Measurements from ENCODE around the gene HIF1AN. TPM values are rescaled to one million over a fixed set of nuclear protein-coding genes. Genes with fewer than 3 reads are reported as not detected.

HIF1AN gene
- total RNA-seq, 1 experiment from 2014 or later = 58.7 TPM

DNA sequence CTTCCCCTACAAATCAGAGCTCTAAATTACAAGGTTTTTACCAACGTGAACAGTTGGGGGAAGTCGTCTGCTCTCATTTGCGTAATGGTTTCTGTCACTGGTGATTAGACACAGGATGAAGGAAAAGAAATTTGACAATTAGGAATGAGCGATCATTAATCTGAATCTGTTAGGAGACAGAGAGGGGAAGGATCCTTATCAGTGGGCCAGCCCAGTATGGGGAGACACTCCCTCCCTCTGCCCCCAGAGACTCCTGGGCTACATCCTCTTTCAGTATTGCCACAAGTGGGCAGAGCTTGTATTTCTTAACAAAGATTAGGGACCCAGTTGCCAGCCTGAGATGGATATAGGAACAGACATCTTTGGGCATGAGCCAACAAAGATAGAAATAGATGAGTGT, 15.5 kb downstream of the HIF1AN start:
- no peak overlapping the region for H2BK20ac ChIP-seq (ENCODE audit: low read depth, low read length, poor library complexity, severe bottlenecking)
- H2BK12ac ChIP-seq (ENCODE audit: insufficient read length, low read depth, low read length) = no peak overlapping the region
- no CpG with 5 or more reads among the region's 4 CpGs for WGBS (ENCODE audit: extremely low coverage, insufficient read length, low lambda C conversion rate)

More for the DNA sequence above, 15.5 kb downstream of the HIF1AN start:
- no peak overlapping the region for H3K27ac ChIP-seq (ENCODE audit: insufficient read length, low read depth, low read length)
- no peak overlapping the region for H4K8ac ChIP-seq (replicated peaks; ENCODE audit: insufficient read length, low read depth, low read length)
- H3K4me1 ChIP-seq (ENCODE audit: insufficient read depth, low read length) = no peaks in the 10 kb centered on the region
- no peak overlapping the region for H3K23ac ChIP-seq (ENCODE audit: insufficient read length, low read depth, low read length)
- no peak overlapping the region for H3K4me2 ChIP-seq (ENCODE audit: insufficient read depth, insufficient read length, low read length)
- H3K27ac Mint-ChIP-seq = no peak overlapping the region
- peaks cover 27 to 58% (median 41%) of the 10 kb centered on the region in 3 experiments for H3K36me3 Mint-ChIP-seq (ENCODE audit: insufficient read depth in 1 of 3, low read depth in 3 of 3)
- no peak overlapping the region for H3K18ac ChIP-seq (ENCODE audit: insufficient read length, low read depth, low read length)
- TF ChIP-seq, protein P1, sequence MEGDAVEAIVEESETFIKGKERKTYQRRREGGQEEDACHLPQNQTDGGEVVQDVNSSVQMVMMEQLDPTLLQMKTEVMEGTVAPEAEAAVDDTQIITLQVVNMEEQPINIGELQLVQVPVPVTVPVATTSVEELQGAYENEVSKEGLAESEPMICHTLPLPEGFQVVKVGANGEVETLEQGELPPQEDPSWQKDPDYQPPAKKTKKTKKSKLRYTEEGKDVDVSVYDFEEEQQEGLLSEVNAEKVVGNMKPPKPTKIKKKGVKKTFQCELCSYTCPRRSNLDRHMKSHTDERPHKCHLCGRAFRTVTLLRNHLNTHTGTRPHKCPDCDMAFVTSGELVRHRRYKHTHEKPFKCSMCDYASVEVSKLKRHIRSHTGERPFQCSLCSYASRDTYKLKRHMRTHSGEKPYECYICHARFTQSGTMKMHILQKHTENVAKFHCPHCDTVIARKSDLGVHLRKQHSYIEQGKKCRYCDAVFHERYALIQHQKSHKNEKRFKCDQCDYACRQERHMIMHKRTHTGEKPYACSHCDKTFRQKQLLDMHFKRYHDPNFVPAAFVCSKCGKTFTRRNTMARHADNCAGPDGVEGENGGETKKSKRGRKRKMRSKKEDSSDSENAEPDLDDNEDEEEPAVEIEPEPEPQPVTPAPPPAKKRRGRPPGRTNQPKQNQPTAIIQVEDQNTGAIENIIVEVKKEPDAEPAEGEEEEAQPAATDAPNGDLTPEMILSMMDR (conservative IDR thresholded peaks at IDR 0.05) = no peak
- no peak overlapping the region for H3K56ac ChIP-seq (ENCODE audit: insufficient read length, low read depth, low read length)
- no peak overlapping the region for H2BK120ac ChIP-seq (ENCODE audit: low read depth, low read length, poor library complexity, severe bottlenecking)
- no peaks in the 10 kb centered on the region for H3K27me3 ChIP-seq (ENCODE audit: insufficient read depth, low read length)
- H3K4me3 Mint-ChIP-seq = no peak overlapping the region
- no peaks in the 10 kb centered on the region for H4K20me1 ChIP-seq (ENCODE audit: control insufficient read depth, insufficient read depth, insufficient read length)
- H2BK15ac ChIP-seq (ENCODE audit: low read depth, low read length) = no peak overlapping the region
- no peaks in the 10 kb centered on the region for H3K4me1 Mint-ChIP-seq
- H3T11ph ChIP-seq (ENCODE audit: low read length) = no peak overlapping the region
- no peaks in the 10 kb centered on the region for H3K9me3 Mint-ChIP-seq
- no peak overlapping the region for H2AK5ac ChIP-seq (ENCODE audit: insufficient read length, low read length)
- H3K27me3 Mint-ChIP-seq (ENCODE audit: low read depth) = peaks cover 2% of the 10 kb centered on the region; the same call in 1 of the 2 replicates
- H3K4ac ChIP-seq (ENCODE audit: low read depth, low read length) = no peak overlapping the region
- H3K79me1 ChIP-seq (ENCODE audit: insufficient read depth, low read depth, low read length, poor library complexity, severe bottlenecking) = no peaks in the 10 kb centered on the region
- H2BK5ac ChIP-seq (ENCODE audit: insufficient read length, low read length) = no peak overlapping the region
- H2AFZ ChIP-seq (ENCODE audit: low read length) = no peak overlapping the region
- H4K91ac ChIP-seq (ENCODE audit: insufficient read length, low read depth, low read length) = no peak overlapping the region
- H4K5ac ChIP-seq (ENCODE audit: insufficient read length, low read depth, low read length) = no peak overlapping the region
- H3K9me3 ChIP-seq (ENCODE audit: control insufficient read depth, low read depth, low read length) = no peaks in the 10 kb centered on the region
- no peak overlapping the region for H3K14ac ChIP-seq (ENCODE audit: insufficient read depth, low read length)
- H3K23me2 ChIP-seq (ENCODE audit: insufficient read length, low read depth, low read length, poor library complexity, severe bottlenecking) = no peaks in the 10 kb centered on the region
- DNase-seq = no peak
- no peak overlapping the region for H3K9ac ChIP-seq (ENCODE audit: extremely low read depth, insufficient read length, low read length)
- H3K79me2 ChIP-seq (ENCODE audit: insufficient read depth, low read length) = no peaks in the 10 kb centered on the region

All from H9 (cell line).